NCI-H187 treated with DMSO at 0.1 percent for 48 hours (cell line): ENCODE results near the gene OSBPL1A.
"Not testable (repeated sequence)": the region's sequence is repeated elsewhere in the genome, so short reads cannot be mapped to it uniquely, and the experiment has no call there.

ENCODE experiments used
- DNase-seq: peaks from one replicate; lab custom pipeline; 2025; lab: John Stamatoyannopoulos, UW

OSBPL1A gene

DNA sequence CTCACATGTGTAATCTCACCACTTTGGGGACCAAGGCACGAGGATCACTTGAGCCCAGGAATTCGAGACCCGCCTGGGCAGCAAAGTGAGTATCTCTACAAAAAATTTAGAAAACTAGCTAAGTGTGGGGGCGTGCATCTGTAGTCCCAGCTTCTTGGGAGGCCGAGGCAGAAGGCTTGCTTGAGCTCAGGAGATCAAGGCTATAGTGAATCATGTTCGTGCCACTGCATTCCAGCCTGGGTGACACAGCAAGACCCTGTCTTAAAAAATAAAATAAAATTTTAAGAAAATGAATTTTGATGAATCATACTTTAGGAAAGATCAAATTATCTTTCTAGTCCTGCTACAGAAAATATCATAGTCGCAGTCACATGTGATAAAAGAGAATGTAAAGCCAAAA, 211.8 kb downstream of the OSBPL1A start:
- no peak for DNase-seq

DNA sequence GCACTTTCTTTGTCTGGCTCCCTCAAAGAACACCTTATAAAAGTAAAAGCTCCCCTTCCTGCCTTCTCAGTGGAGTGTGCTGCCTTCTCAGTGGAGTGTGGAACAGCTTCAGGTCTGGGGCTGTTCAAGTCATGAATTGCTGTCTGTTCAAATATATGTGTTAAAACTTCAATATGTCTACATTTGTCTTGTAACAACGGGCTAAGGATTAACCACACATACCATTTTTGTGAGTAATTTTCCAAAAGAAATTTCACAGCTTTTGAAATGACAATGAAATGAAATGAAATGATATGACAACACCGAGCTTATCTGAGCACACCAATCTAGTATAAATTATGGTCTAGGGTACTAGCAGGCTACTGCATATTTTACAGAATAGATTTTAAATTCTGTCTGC, 215.8 kb downstream of the OSBPL1A start:
- no peak for DNase-seq

DNA sequence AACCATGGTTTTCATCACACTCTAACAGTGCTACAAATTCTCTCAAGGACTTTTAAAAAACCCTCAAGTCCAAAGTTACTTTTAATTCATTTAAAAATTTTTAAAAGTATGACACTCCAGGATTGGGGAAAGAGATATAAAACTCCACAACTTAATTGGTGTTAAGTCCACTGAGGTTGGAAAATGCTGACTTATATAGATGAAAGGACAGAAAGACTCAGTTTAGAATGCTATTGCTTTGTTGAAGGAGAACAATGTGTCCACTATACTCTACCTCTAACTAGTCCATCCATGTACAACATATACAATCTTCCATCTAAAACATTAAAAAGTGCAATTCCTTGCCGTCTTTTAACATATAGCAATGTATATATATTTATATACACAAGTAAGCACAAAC, 217.6 kb downstream of the OSBPL1A start:
- DNase-seq, result no peak

DNA sequence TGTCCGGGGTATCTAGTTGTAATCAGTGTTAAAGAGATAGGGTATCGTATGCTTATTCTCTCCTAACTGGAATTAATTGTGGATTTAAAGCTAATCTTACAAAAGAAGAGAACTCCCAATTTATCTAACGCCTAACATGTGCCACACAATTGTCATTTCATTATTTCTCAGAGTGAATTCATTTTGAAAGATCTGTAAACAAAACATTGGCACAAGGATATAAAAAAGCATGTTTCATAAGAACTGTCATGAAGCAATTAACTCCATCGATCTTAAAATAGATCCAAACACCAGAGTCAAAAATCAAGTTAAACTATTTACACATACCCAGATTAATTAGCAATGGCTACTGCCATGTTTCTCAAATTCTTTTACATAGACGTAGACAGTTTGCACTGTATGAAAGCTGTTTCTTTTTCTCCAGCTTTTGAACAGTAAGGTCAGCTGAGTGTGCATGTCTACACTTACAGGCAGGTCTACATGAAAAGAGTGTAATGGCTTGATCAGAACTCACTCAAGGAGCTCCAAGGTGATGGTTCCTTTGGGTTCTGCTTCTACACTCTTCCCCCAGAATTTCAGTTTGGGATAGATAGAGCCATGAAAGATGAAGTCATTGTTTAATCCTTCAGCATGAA, 220.0 kb downstream of the OSBPL1A start:
- no peak for DNase-seq

DNA sequence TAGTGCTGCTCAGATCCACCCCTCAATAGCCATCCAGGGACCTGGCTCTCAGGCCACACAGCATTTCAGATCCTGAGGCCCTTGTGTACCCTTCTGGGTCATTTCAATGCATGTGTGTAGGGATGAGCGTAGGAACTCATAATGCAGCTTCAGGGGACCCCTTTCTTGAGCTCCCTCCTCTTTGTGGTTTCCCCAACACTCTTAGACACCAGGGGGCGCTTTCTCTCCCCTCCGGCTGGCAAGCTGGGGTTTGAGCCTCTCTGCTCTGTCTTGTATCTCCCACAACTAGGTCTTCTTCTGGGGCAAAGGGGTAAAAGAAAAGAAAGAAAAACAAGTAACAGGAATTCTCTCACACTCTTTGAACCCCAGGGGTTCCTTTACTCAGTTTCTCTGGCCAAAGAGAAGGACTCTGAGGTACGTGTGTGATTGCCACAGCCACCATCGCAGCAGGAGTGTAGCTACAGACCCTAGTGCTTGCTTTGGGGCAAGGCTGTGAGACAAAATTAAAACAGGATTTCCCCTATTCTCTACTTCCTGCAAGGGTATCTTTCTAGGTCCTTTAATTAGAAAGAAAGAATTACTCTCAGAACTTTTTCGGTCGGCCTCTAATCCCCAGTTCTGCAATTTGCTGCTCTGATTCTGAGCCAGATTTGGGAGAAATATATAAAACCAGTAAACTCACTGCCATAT, 220.8 kb downstream of the OSBPL1A start:
- no peak for DNase-seq

DNA sequence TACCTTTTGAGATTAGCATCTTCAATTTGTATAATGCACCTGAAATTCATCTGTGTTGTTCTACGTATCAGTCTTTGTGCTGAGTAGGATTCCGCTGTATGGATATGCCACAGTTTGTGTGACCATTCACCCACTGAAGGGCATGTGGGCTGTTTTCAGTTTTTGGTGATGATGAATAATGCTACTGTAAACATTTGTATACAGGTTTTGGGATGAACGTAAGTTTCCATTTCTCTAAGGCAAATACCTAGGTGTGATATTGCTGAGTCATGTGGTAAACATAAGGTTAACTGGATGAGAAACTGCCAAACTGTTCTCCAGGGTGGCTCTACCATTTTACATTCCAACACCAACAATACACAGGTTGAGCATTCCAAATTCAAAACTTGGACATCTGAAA, 223.6 kb downstream of the OSBPL1A start:
- DNase-seq, result no peak

DNA sequence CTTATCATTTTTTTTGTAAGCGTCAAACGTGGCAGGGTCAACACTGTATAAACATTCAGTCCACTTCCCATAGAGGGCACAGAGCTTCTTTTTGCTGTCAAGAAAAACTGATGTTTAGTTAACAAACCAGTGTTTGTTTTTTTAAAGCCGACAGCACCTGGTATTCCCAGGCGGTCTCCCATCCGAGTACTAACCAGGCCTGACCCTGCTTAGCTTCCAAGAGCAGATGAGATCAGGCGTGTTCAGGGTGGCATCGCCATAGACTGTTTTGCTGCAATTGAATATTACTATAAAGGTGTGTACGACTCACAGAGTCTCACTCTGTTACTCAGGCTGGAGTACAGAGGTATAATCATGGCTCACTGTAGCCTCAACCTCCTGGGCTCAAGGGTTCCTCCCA, 227.3 kb downstream of the OSBPL1A start:
- DNase-seq, result no peak

DNA sequence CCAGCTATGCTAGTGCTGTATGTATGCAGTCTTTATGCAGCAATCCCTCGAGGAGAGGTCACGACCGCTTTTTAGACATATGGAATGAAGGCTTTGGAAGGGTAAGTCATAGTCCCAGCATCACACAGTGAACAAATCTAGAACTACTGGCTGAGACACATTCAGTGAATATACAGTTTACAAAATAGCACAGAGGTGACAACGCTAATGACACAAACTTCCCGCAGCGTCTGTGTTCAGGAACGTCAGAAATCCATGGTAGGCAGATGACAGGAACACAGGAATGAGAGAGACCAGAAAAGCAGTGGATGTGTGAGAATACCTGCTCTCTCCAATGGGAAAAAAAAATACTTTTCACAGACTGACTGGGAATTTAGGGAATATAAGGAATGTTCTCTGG, 229.1 kb downstream of the OSBPL1A start:
- DNase-seq, result no peak

DNA sequence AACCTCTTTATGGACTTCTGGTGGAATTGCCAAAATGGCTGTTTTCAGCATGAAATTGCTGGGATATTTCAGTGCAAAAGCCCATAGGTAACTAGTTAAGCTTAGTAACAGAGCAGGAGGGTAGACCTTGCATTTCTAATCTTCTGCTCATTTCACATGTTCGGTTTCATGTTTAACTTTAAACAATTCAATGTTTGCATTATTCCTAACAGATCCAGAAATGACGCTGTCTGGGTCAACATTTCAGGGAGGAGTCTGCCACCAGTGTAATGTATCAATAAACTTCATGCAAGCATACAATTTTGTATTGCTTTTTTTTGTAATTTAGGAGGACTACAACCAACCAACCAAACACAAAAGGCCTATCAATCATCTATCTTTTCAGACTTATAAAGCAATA, 236.3 kb downstream of the OSBPL1A start:
- no peak for DNase-seq

DNA sequence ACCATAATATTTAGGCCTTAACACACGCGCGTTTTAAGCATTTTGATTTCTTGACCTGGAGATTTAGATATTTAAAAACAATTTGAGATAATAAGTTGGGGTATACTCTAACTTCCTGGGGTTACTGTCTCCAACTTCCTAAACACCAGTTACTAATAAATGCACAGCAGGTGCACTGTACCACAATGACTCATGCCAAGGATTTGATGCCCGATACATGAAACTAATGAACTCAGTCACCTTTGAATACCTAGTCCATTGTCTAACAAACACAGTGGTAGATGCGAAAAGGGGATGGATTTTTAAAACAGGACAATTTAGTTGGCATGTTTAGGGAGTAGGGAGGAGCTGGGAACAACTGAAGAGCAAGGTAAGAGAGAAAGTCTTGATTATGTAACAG, 237.5 kb downstream of the OSBPL1A start:
- DNase-seq, result no peak

DNA sequence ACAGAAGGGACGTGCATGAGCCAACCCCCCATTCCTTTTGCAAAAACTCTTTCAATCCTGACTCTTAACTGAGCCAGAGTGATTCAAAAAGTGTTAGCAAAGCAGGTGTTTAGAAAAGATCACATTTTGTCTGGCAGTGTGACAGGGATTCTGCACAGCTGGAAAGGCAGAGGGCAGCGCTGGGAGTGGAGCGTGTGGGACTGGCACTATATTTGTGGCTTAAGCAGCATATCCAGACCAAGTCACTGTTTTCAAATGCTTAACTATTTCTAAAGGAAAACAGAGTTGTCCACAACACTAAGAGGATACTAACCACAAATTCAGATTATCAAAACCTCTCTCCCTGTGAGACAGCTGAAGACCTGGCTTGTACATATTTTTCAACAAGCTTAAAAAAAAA, 239.8 kb downstream of the OSBPL1A start:
- DNase-seq, result no peak

DNA sequence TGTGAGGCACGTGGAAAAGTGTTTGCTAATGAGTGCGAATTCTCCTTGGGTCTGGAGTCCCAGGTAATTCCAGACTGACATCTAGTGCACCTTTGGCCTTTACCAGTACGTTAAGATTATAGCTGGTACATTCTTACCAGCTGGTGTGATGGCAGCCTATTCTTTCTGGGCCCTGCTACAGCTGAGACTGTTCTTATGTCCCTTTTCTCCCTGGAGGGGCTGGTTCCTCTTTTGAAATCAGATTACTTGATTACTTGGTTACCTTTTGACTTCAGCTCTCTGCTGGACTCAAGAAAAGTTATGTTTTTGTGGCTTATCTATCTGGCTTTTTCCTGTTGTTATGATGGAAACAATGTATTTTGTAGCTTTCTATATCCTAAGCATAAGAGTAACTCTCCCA, 244.2 kb downstream of the OSBPL1A start:
- DNase-seq, result no peak

DNA sequence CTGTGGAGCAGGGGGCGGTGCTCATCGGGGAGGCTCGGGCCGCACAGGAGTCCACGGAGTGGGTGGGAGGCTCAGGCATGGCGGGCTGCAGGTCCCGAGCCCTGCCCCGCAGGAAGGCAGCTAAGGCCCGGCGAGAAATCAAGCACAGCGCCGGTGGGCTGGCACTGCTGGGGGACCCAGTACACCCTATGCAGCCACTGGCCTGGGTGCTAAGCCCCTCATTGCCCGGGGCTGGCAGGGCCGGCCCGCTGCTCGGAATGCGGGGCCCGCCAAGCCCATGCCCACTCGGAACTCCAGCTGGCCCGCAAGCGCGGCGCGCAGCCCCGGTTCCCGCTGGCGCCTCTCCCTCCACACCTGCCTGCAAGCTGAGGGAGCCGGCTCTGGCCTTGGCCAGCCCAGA, 248.0 kb downstream of the OSBPL1A start:
- not testable (repeated sequence) for DNase-seq

DNA sequence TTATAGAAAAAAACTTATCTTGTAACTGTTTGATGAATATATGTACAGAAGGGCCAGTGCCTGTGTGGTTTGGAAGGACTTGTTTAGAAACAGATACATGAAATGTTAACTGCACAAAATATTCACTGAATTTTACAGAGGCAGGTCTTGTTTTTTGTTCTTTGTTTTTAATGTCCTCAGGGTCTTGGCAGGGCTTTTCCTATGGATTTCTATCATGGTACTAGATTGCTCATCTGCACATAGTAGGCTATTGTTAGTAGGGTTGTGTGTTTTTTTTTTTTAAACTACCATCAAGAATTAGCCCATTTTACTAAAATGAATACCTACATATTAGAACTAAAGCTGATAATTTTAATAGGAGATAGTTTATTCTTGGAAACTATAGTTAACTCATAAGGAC, 255.2 kb downstream of the OSBPL1A start:
- no peak for DNase-seq

DNA sequence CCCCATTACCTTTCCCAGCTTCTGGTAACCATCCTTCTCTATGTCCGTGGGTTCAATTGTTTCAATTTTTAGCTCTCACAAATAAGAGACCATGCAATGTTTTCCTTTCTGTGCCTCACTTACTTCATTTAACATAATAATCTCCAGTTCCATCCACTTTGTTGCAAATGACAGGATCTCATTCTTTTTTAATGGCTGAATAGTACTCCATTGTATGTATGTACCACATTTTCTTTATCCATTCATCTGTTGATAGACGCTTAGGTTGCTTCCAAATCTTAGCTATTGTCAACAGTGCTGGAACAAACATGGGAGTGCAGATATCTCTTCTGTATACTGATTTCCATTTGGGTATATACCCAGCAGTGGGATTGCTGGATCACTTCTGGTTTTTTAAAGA, 256.9 kb downstream of the OSBPL1A start:
- no peak for DNase-seq

DNA sequence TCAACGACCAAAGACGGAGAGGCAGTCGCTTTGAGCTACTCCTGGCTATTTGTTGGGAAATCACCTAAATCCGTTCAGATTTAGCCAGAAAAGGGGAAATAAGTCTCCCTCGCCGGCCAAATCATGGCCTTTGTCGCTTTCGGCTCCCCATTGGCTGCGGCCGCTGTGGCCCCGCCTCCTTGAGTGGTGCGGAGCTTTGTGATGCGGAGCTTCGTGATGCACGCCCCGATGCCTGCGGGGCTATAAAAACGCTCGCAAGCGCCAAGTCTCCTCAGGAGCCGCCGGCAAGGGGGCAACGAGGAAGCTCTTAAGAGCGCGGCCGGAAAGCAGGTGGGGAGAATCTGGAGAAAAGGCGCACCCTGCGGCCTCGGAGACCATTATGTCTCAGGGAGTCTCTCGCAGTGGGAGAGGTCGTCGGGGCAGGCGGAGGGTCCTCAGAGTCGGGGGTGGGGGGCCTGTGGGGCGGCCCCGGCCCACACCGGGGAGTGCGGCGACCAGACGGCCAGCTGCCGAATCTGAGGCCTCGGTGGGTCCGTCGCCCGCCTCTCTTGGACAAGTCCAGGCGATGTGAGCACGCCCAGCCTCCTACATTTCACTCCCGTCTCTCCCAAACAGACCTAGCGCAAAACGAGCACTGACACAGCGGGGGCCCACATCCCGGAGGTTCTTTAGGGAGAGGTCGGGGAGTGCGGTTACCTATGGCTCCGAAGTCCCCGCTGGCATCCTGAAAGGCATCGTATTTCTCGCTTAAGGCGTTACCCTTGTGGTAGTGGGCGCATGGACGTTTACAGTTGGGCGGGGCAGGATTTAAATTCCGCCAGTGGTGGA, 258.6 kb downstream of the OSBPL1A start, which contains the start of gene CABYR:
Gene CABYR, plus strand, starts transcription at position 274 of the 828 bp plus-strand sequence. CDS start 4,053 bp downstream, outside the sequence.
- DNase-seq, result no peak

DNA sequence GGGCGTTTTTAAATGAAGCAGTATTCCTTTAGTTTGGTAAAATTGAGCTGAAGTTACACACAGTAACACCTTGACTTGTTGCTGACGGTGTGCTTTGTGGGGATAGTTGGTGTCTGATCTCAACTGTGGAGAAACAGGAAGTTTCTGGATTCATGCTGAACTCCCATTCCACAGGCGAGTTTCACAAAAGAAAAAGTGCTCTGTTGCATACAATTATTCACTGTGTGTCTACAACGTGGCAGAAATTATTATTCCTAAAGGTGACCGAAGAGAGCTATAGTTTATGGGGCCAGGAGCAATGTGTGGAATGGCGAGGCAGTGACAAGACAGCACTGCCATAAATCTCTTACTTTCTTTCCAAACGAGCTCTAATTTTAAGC, 259.2 kb downstream of the OSBPL1A start:
- DNase-seq, result no peak

DNA sequence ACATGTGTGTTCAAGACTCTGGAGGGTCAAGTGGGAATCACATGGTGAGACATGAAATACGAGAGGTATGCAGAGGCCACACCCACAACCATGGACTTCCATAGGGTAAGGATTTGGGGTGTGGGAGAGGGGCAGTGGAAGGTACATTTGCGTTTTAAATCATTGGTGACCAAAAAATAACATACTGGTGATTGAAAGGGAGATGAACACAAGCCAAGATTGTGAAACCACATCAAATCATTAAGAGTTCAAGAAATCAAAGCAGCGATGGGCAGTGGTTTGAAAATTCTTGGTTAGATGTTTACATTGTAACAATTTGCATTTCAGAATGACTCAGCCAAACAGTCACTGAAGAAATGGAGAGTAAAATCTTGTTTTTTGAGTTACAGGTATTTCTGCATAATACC, 260.7 kb downstream of the OSBPL1A start:
- no peak for DNase-seq

DNA sequence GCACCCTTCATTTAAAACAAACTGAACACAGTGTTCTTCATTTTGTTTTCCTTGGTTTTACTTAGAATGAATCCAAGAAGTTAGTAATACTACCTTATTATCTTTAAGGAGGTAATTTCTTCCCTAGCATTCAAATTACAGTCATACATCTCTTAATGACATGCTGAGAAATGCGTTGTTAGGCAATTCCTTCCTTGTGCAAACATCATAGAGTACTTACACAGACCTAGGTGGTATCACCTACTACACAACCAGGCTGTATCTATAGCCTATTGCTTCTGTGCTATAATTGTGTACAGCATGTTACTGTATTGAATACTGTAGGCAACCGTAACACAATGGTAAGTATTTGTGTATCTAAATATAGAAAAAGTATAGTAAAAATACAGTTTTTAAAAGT, 267.1 kb downstream of the OSBPL1A start:
- DNase-seq, result no peak

DNA sequence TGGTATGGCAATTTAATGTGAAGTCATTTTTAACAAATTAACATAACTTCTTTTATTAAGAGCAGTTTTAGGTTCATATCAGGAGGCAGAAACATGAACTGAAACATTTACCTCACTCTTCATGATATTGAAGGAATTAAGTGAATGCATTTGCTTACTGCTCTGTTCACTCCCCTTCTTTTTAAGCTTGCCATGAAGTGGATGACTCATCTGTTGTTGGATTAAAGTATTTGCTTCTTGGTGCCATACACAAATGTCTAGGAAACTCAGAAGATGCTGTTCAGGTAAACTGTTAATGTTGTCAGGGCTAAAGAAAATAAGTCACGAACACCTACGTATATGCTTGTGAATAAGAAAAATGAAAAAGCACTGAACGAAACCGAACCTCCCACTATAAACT, 268.9 kb downstream of the OSBPL1A start:
- DNase-seq, result no peak

DNA sequence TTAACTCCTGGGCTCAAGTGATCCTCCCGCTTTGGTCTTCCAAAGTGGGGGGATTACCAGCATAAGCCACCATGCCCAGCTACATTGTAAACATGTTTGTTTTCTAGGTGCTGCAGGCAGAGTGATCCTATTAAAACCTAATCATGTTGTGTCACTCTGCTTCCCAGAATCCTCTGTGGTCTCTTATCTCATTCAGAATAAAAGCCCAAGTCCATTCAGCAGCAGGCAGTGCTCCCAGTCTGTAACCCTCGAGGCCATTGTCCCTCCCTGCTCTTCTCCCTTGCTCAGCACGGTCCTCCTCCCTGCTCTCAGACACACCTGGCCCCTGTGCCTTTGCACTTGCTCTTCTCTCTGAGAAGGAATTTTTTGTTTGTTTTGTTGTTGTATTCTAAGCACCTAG, 269.9 kb downstream of the OSBPL1A start:
- no peak for DNase-seq

DNA sequence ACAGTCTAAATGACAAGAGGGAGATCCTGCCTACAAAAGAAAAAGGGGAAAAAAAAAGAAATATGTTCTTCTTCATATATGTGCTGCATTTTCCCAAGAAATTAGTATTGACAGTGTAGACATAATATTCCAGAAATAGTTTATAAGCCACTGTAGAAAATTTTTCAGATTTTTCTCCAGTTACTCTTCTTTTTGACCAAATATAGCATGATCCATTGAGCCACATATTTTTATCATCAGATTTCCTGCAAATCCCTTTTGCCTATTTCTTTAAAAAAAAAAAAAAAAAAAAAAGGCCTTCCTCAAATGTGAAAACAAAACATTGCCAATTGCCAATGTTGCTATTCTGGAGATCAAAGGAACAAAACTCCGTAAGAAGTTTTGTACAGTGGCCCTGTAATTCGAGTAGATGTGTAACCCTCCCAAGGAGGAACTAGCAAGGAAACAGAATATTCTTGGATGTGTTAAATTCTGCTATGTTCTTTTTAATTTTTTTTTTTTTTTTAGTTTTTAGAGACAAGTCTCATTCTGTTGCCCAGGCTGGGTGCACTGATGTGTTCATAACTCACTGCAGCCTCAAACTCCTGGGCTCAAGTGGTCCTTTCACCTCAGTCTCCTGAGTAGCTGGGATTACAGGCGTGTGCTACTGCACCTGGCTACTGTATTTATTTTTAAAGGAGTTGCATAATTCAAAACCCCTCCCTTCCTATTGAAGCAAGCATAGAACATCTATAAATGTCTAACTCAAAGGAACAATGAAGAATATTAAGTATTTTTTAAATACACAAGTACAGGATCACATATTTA, 271.3 kb downstream of the OSBPL1A start:
- DNase-seq, result no peak
